Measurements from ENCODE around the gene UQCC2.

UQCC2 gene

GRCh38 chr6:33716890-33717632 lies 5.6 kb upstream of the UQCC2 start:
- DNase-seq (ENCODE audit: low spot score in 2 of 2) (no peak), ATAC-seq (replicated peaks; ENCODE audit: extremely low read depth, poor library complexity, severe bottlenecking) (no peak)
- Mint-ChIP-seq H3K9me3 (no peaks in the 10 kb centered on the region), H3K4me1 (peaks cover 2% of the 10 kb centered on the region), H3K27ac (ENCODE audit: low read depth) (no peak overlapping the region), H3K27me3 (peaks cover 30% of the 10 kb centered on the region), H3K4me3 (no peak overlapping the region), H3K36me3 (ENCODE audit: insufficient read depth) (no peaks in the 10 kb centered on the region)

DNA sequence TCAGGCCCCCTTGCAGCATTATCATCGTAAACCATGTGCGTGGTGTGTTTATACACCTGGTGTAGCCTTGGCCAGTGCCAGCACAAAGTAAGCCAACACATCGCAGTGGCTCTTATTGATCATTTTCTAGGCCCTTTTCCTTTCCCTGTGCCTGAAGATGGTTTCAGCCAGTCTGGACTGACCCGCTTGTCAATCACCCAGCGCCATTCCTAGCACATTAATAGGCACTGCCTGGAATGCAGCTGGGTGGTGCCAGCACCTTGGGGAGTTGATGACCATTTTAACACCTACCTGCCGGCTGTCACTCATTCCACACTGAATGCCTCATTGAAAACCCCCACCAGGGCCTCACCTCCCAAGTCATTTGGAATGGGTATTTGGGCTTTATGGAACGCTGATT lies 4.9 kb upstream of the UQCC2 start:
- ATAC-seq (replicated peaks; ENCODE audit: extremely low read depth, poor library complexity, severe bottlenecking) (no peak), DNase-seq (ENCODE audit: low spot score in 2 of 2) (no peak)
- H3K9me3 Mint-ChIP-seq, result no peaks in the 10 kb centered on the region
- H3K27ac Mint-ChIP-seq (ENCODE audit: low read depth), result no peak overlapping the region
- H3K4me3 Mint-ChIP-seq, result no peak overlapping the region
- peaks cover 7% of the 10 kb centered on the region for H3K36me3 Mint-ChIP-seq (ENCODE audit: insufficient read depth)
- peaks cover 9% of the 10 kb centered on the region for H3K4me1 Mint-ChIP-seq
- H3K27me3 Mint-ChIP-seq, result peaks cover 23% of the 10 kb centered on the region

DNA sequence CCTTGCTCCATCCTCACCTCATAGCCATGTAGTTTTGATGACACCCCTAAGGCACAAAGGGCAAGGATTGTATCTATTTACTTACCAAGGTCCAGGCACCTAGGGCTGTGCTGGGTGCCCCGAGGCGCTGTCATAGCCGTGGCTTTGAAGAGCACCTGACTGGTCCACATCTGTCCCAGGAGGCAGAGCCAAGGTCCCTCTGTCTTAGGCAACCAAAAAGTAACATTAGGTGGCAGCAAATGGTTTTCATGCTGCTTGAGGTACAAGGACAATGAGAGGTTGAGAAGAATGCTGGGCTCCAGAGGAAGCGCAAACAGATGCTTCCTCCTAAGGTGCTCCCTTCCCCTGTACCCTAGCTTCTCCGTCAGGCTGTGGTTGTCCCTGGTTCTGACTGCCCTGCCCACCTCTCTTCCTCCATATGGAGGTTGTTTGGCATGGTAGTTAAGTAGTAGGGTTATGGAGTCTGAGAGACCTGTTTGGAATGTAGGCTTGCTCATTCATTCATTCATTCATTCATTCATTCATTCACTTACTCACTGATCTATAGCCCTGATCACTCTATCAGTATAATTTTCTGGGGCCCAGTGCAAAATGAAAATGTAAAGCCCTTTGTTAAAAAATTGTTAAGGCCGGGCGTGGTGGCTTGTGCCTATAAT lies 3.0 kb upstream of the UQCC2 start:
- DNase-seq (ENCODE audit: low spot score in 2 of 2) (no peak), ATAC-seq (replicated peaks; ENCODE audit: extremely low read depth, poor library complexity, severe bottlenecking) (no peak)
- Mint-ChIP-seq H3K27me3 (peaks cover 7% of the 10 kb centered on the region), H3K27ac (ENCODE audit: low read depth) (no peak overlapping the region), H3K4me1 (peaks cover 25% of the 10 kb centered on the region), H3K4me3 (no peak overlapping the region), H3K36me3 (ENCODE audit: insufficient read depth) (peaks cover 11% of the 10 kb centered on the region), H3K9me3 (no peaks in the 10 kb centered on the region)

GRCh38 chr6:33713786-33714185 lies 2.3 kb upstream of the UQCC2 start:
- no peak overlapping the region for H3K4me3 Mint-ChIP-seq
- ATAC-seq (replicated peaks; ENCODE audit: extremely low read depth, poor library complexity, severe bottlenecking), result no peak
- no peaks in the 10 kb centered on the region for H3K27me3 Mint-ChIP-seq
- peaks cover 25% of the 10 kb centered on the region for H3K4me1 Mint-ChIP-seq
- DNase-seq (ENCODE audit: low spot score in 2 of 2), result no peak
- peaks cover 15% of the 10 kb centered on the region for H3K36me3 Mint-ChIP-seq (ENCODE audit: insufficient read depth)
- H3K9me3 Mint-ChIP-seq, result no peaks in the 10 kb centered on the region
- no peak overlapping the region for H3K27ac Mint-ChIP-seq (ENCODE audit: low read depth)

GRCh38 chr6:33712914-33713313 lies 1.4 kb upstream of the UQCC2 start:
- H3K9me3 Mint-ChIP-seq, result no peaks in the 10 kb centered on the region
- peaks cover 16% of the 10 kb centered on the region for H3K36me3 Mint-ChIP-seq (ENCODE audit: insufficient read depth)
- H3K4me1 Mint-ChIP-seq, result peaks cover 25% of the 10 kb centered on the region
- DNase-seq (ENCODE audit: low spot score in 2 of 2) (no peak), ATAC-seq (replicated peaks; ENCODE audit: extremely low read depth, poor library complexity, severe bottlenecking) (no peak)
- peak overlapping the region; percentile 10 for H3K4me3 Mint-ChIP-seq
- no peak overlapping the region for H3K27ac Mint-ChIP-seq (ENCODE audit: low read depth)
- H3K27me3 Mint-ChIP-seq, result no peaks in the 10 kb centered on the region

DNA sequence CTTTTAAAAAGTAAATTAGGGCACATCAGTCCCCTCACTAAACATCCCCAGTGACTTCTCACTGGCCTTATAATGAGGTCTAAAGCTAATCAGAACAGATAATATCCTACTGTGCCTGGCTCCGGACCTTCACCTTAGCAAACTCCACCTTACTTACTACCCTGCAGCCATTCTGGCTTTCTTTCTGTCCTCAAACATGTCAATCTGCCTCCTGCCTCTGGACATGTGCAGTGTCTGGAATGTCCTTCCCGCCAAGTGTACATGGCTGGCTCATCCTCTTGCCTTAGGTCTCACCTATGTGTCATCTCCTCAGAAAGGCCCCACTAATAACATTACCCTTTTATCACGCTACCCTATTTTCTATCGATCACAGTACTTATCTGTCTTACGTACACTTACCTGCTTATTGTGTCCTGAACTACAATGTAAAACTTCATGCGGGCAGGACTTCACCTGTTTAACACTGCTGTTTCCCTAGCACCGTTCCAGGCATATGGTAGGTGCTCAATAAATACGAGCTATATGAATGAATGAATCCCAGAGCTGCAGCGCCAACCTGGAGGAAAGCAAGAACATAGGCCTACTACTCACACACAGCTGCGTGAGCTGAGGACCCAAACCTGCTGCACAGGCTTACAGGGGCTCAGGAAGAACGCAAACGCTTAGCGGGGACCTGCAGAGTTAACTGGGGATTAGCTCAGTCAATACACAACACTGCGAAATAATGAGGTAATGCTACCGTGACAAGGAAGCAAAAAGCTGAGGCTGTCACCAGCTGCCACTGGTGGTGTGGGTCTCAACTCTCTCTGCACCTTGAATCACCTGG lies 991 bp downstream of the UQCC2 start:
- peaks cover 16% of the 10 kb centered on the region for H3K36me3 Mint-ChIP-seq (ENCODE audit: insufficient read depth)
- H3K9me3 Mint-ChIP-seq, result no peaks in the 10 kb centered on the region
- peak overlapping the region; percentile 97 for H3K27ac Mint-ChIP-seq (ENCODE audit: low read depth)
- peak overlapping the region; percentile 98 for H3K4me3 Mint-ChIP-seq
- H3K27me3 Mint-ChIP-seq, result no peaks in the 10 kb centered on the region
- ATAC-seq (replicated peaks; ENCODE audit: extremely low read depth, poor library complexity, severe bottlenecking) (no peak), DNase-seq (ENCODE audit: low spot score in 2 of 2) (no peak)
- peaks cover 31% of the 10 kb centered on the region for H3K4me1 Mint-ChIP-seq

DNA sequence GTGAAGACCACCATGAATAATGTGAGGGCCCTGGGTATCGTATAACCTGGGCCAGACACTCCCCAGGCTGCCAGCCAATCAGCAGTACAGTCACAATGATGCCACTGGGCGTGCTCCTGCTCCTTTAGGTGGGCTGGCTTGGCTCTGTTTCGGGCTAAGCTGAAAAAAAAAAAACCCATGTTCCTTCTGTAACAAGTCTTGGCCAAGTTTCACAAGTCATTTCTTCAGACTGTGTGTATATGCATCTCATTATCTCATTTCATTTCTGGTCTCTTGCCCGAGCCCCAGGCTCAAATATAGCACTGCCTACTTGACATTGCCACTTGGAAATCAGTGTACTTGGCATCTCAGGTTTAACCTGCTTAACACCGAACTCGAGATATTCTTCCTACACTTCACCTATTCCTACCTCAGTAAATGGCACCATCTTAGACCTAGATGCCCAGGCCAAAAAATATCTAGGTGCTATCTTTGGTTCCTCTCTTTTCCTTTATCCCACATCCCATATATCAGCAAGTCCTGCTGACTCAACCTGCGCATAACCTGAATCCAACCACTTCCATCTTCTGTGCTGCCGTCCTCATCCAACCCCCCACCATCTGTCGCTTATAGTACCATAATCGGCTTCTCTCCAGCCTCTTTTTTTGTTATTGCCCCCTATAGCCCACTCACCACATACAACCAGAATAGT lies 1.8 kb downstream of the UQCC2 start:
- no peak for DNase-seq (ENCODE audit: low spot score in 2 of 2)
- Mint-ChIP-seq H3K9me3 (no peaks in the 10 kb centered on the region), H3K4me1 (peaks cover 31% of the 10 kb centered on the region), H3K4me3 (peak overlapping the region; percentile 98), H3K27me3 (no peaks in the 10 kb centered on the region), H3K27ac (ENCODE audit: low read depth) (no peak overlapping the region), H3K36me3 (ENCODE audit: insufficient read depth) (peaks cover 16% of the 10 kb centered on the region)
- no peak for ATAC-seq (replicated peaks; ENCODE audit: extremely low read depth, poor library complexity, severe bottlenecking)

DNA sequence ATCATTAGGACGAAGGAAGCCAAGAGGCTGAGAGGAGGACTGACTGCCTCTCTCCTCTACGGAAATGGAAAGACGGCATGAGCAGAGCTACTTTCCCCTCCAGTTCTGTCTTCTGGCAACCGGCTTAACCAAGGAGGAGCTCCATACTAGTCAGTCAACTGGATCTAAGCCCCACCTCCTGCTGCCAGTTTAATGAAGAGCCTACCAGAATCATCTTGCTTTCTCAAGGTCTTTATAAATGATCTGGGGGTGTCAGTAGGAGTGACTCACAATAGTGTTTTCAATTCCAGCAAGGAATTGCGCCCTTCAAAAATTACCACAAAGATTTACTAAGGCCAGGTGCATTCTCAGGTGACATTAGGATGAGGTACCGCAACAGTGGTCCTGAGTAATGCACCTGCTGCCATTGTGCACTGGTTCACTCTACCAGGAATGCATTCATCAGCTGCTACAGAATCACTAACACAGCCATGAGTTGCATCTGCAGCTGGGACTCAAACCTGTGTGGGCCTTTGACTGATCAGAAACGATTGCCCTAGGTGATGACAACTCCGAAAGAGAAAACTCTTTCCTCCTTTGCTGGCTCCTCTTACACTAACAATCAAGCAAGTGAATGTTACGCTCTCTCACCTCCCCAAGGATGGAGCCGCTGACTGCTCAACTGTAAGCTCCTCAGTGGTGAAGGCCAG lies 2.8 kb downstream of the UQCC2 start:
- H3K4me3 Mint-ChIP-seq, result no peak overlapping the region
- ATAC-seq (replicated peaks; ENCODE audit: extremely low read depth, poor library complexity, severe bottlenecking) (no peak), DNase-seq (ENCODE audit: low spot score in 2 of 2) (no peak)
- no peaks in the 10 kb centered on the region for H3K27me3 Mint-ChIP-seq
- H3K9me3 Mint-ChIP-seq, result no peaks in the 10 kb centered on the region
- H3K27ac Mint-ChIP-seq (ENCODE audit: low read depth), result no peak overlapping the region
- peaks cover 16% of the 10 kb centered on the region for H3K36me3 Mint-ChIP-seq (ENCODE audit: insufficient read depth)
- H3K4me1 Mint-ChIP-seq, result peaks cover 31% of the 10 kb centered on the region

GRCh38 chr6:33707771-33708170 lies 3.7 kb downstream of the UQCC2 start:
- no peaks in the 10 kb centered on the region for H3K9me3 Mint-ChIP-seq
- ATAC-seq (replicated peaks; ENCODE audit: extremely low read depth, poor library complexity, severe bottlenecking) (no peak), DNase-seq (ENCODE audit: low spot score in 2 of 2) (no peak)
- no peak overlapping the region for H3K4me3 Mint-ChIP-seq
- H3K4me1 Mint-ChIP-seq, result peaks cover 31% of the 10 kb centered on the region
- peaks cover 16% of the 10 kb centered on the region for H3K36me3 Mint-ChIP-seq (ENCODE audit: insufficient read depth)
- H3K27ac Mint-ChIP-seq (ENCODE audit: low read depth), result no peak overlapping the region
- no peaks in the 10 kb centered on the region for H3K27me3 Mint-ChIP-seq

- DNase-seq (ENCODE audit: low spot score in 2 of 2) (no peak), ATAC-seq (replicated peaks; ENCODE audit: extremely low read depth, poor library complexity, severe bottlenecking) (no peak)
- Mint-ChIP-seq H3K27ac (ENCODE audit: low read depth) (no peak overlapping the region), H3K36me3 (ENCODE audit: insufficient read depth) (peaks cover 7% of the 10 kb centered on the region), H3K4me3 (no peak overlapping the region), H3K4me1 (peaks cover 20% of the 10 kb centered on the region), H3K27me3 (no peaks in the 10 kb centered on the region), H3K9me3 (no peaks in the 10 kb centered on the region)
Observed at GRCh38 chr6:33705955-33706725, 5.4 kb downstream of the UQCC2 start.

DNA sequence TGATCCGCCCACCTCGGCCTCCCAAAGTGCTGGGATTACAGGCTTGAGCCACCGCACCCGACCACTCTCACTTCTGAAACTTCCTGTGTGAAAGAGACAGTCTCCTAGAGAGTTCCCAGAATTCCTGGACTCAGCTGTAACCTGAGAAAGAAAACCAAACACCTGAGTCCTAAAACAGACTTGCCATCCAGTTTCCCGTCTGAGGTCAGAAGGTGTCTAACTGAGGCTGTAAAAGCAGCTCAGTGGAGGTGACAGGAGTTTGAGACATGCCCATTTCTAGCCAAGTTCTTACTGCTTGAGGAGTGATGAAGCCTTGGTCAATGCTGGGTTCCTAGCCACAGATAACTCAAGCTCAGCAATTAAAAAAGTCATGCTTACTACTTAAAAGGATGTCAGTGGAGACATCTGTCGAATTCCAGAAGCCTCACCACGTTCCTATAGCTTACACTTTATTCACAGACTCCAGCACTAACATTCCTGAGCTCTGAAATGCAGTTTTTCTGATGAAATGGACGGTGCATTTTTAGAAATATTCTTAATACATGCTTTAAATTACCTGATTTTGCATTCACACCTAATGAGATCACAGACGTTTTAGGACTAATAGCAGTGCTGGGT lies 6.1 kb downstream of the UQCC2 start:
- no peak overlapping the region for H3K27ac Mint-ChIP-seq (ENCODE audit: low read depth)
- peaks cover 4% of the 10 kb centered on the region for H3K36me3 Mint-ChIP-seq (ENCODE audit: insufficient read depth)
- DNase-seq (ENCODE audit: low spot score in 2 of 2) (no peak), ATAC-seq (replicated peaks; ENCODE audit: extremely low read depth, poor library complexity, severe bottlenecking) (no peak)
- H3K9me3 Mint-ChIP-seq, result no peaks in the 10 kb centered on the region
- H3K27me3 Mint-ChIP-seq, result no peaks in the 10 kb centered on the region
- no peak overlapping the region for H3K4me3 Mint-ChIP-seq
- peaks cover 13% of the 10 kb centered on the region for H3K4me1 Mint-ChIP-seq
